ENCODE results near the gene VTI1A.

- TF ChIP-seq GATAD2A (IDR thresholded peaks at IDR 0.05), result no peak
- TF ChIP-seq RBM39 (optimal IDR thresholded peaks at IDR 0.05; ENCODE audit: low read depth, low read length), result no peak
- no peak for TF ChIP-seq EZH2 (IDR thresholded peaks at IDR 0.05; ENCODE audit: borderline replicate concordance, low read depth, low read length)
- no peak for TF ChIP-seq BRF2 (IDR thresholded peaks at IDR 0.05; ENCODE audit: borderline replicate concordance, insufficient read depth, insufficient read length)
- TF ChIP-seq ZNF280B (CRISPR knock-in tag; IDR thresholded peaks at IDR 0.05), result no peak
- TF ChIP-seq SRF (CRISPR knock-in tag; IDR thresholded peaks at IDR 0.05), result no peak
- TF ChIP-seq CTCF (IDR thresholded peaks at IDR 0.05 in 2 of 3, conservative IDR thresholded peaks at IDR 0.05 in 1 of 3; ENCODE audit: insufficient read depth in 2 of 3, low read depth in 1 of 3, low read length in 3 of 3), result peak in 2 of 3 experiments; percentile 20 to 26; a peak in 2 of 6 replicates
- no peak for TF ChIP-seq FOXA1 (IDR thresholded peaks at IDR 0.05; ENCODE audit: borderline replicate concordance)
- TF ChIP-seq CREB1 (IDR thresholded peaks at IDR 0.05), result no peak
- no peak for TF ChIP-seq CREB1 (CRISPR knock-in tag; IDR thresholded peaks at IDR 0.05)
- TF ChIP-seq SREBF2 (CRISPR knock-in tag; IDR thresholded peaks at IDR 0.05), result no peak
- no peak for TF ChIP-seq FIP1L1 (IDR thresholded peaks at IDR 0.05; ENCODE audit: low read depth, low read length, poor library complexity, severe bottlenecking)
- TF ChIP-seq KLF13 (tag; IDR thresholded peaks at IDR 0.05; ENCODE audit: borderline replicate concordance, low read depth), result no peak
- TF ChIP-seq ZNF274 (IDR thresholded peaks at IDR 0.05; ENCODE audit: borderline replicate concordance, low read depth, low read length), result no peak
These were observed 9.5 kb downstream of the VTI1A start for GRCh38 chr10:112456533-112456932.

All from K562 (cell line).